Naive thymus-derived CD4-positive, alpha-beta T cell (primary cell): Measurements from ENCODE around the gene KLHL5. TPM values are rescaled to one million over a fixed set of nuclear protein-coding genes. Genes with fewer than 3 reads are reported as not detected.

Experiments used
- ATAC-seq: fragments of 150-1000 bp; cut with Tn5 transposase; 2 replicates; pipeline ENCODE4 v1.10.0; 2021; ENCODE audit warnings: mild to moderate bottlenecking, moderate library complexity
- CTCF ChIA-PET: fragments of 350-600 bp; sonication (Branson Sonifier 250); formaldehyde crosslinking; loops from one replicate; lab custom pipeline; 2021; ENCODE audit warnings: antibody characterized with exemption; lab: Charles Lee
- POLR2A ChIA-PET: fragments of 350-600 bp; sonication (Branson Sonifier 250); formaldehyde crosslinking; loops from one replicate; lab custom pipeline; 2021; ENCODE audit warnings: antibody characterized with exemption, inconsistent platforms; lab: Charles Lee
- DNase-seq, 9 donors: peaks; one replicate each; pipeline versions ENCODE4 v3.0.0 to v3.0.0-alpha.2; 2020 to 2022; ENCODE audit warnings: mixed read lengths in 1 of 9
- H3K27ac ChIP-seq: one replicate; pipeline ENCODE4 v1.7.0; 2013; ENCODE audit warnings: mild to moderate bottlenecking, low read depth, low read length, moderate library complexity
- H3K27me3 ChIP-seq, 2 donors: one replicate each; pipeline ENCODE4 v1.7.0; 2013; ENCODE audit warnings: low read length in 2 of 2, mild to moderate bottlenecking in 2 of 2, moderate library complexity in 2 of 2; ENCODE audit not compliant: control insufficient read depth in 2 of 2, insufficient read depth in 2 of 2
- H3K36me3 ChIP-seq, 3 experiments: 1 replicate in 2 of 3; 2 replicates in 1 of 3; pipeline ENCODE4 v1.7.0; 2013; ENCODE audit warnings: low read length in 3 of 3, mild to moderate bottlenecking in 3 of 3, moderate library complexity in 1 of 3; ENCODE audit not compliant: insufficient read depth in 3 of 3, control insufficient read depth in 2 of 3
- H3K4me1 ChIP-seq, 2 donors: one replicate each; pipeline ENCODE4 v1.7.0; 2013; ENCODE audit warnings: low read length in 2 of 2, mild to moderate bottlenecking in 2 of 2, moderate library complexity in 1 of 2; ENCODE audit not compliant: control insufficient read depth in 2 of 2, insufficient read depth in 2 of 2
- H3K4me3 ChIP-seq: 2 replicates; pipeline ENCODE4 v1.7.0; 2013; ENCODE audit warnings: mild to moderate bottlenecking, low read length
- H3K9me3 ChIP-seq, 3 experiments: 1 replicate in 2 of 3; 2 replicates in 1 of 3; pipeline ENCODE4 v1.7.0; 2013; ENCODE audit warnings: low read length in 3 of 3; ENCODE audit not compliant: control insufficient read depth in 2 of 3
- H3K27ac Mint-ChIP-seq, 9 donors: one replicate each; pipeline ENCODE4 v1.8.0; 2020 to 2022; ENCODE audit warnings: mixed read lengths in 9 of 9, mild to moderate bottlenecking in 8 of 9, moderate library complexity in 5 of 9, inconsistent platforms in 2 of 9
- H3K27me3 Mint-ChIP-seq, 5 donors: one replicate each; pipeline ENCODE4 v1.8.0; 2021 to 2022; ENCODE audit warnings: mixed read lengths in 5 of 5, mild to moderate bottlenecking in 1 of 5
- H3K36me3 Mint-ChIP-seq, 5 donors: one replicate each; pipeline ENCODE4 v1.8.0; 2020 to 2022; ENCODE audit warnings: mixed read lengths in 5 of 5, mild to moderate bottlenecking in 3 of 5, inconsistent platforms in 1 of 5
- H3K4me1 Mint-ChIP-seq, 7 donors: one replicate each; pipeline ENCODE4 v1.8.0; 2020 to 2022; ENCODE audit warnings: mixed read lengths in 7 of 7, mild to moderate bottlenecking in 3 of 7, inconsistent platforms in 1 of 7
- H3K4me3 Mint-ChIP-seq, 10 donors: one replicate each; pipeline ENCODE4 v1.8.0; 2020 to 2022; ENCODE audit warnings: mild to moderate bottlenecking in 10 of 10, mixed read lengths in 10 of 10, moderate library complexity in 6 of 10, inconsistent platforms in 2 of 10
- H3K9me3 Mint-ChIP-seq, 11 donors: one replicate each; pipeline ENCODE4 v1.8.0; 2020 to 2022; ENCODE audit warnings: mixed read lengths in 11 of 11, mild to moderate bottlenecking in 4 of 11, inconsistent platforms in 1 of 11, moderate library complexity in 1 of 11
- intact Hi-C, 2 donors: fragments of 100-400 bp; cut with micrococcal nuclease; formaldehyde crosslinking; loops; one replicate each; pipeline ENCODE4 v1.15.1; 2023
- polyA plus RNA-seq, 2 donors: library from polyadenylated mRNA; unstranded; fragments of 300-500 nt; fragmentation: Illumina TruSeq; gene quantifications; one replicate each; pipeline ENCODE4 v1.2.3, GENCODE V29; 2021
- total RNA-seq, 6 experiments: library from RNA in 5 of 6; stranded (reverse) in 5 of 6; gene quantifications; 1 replicate in 5 of 6; 2 replicates in 1 of 6; pipeline ENCODE4 v1.2.3 and lab custom pipeline; 2021 to 2026

The KLHL5 gene
- total and polyA plus RNA-seq, 7 experiments from 2014 or later = 8.7 to 56.7 (median 25.6) TPM

GRCh38 chr4:39170301-39170700 is 108.3 kb downstream of the KLHL5 start:
- Histone ChIP-seq H3K9me3 (no peaks in the 10 kb centered on the region), H3K27ac (no peak overlapping the region), H3K27me3 (no peaks in the 10 kb centered on the region), H3K4me3 (no peak overlapping the region), H3K36me3 (no peaks in the 10 kb centered on the region), H3K4me1 (no peaks in the 10 kb centered on the region)
- Mint-ChIP-seq H3K9me3 (peaks cover 0 to 7% (median 6%) of the 10 kb centered on the region in 11 donors), H3K36me3 (peaks cover 0 to 6% (median 4%) of the 10 kb centered on the region in 5 donors), H3K4me1 (peaks cover 0 to 5% (median under 1%) of the 10 kb centered on the region in 7 donors), H3K27ac (no peak overlapping the region), H3K27me3 (peaks cover 0 to 47% (median 4%) of the 10 kb centered on the region in 5 donors), H3K4me3 (no peak overlapping the region)
- intact Hi-C loops = no loop called here
- ATAC-seq (no peak), DNase-seq (no peak)
- POLR2A ChIA-PET = no interaction called here
- CTCF ChIA-PET = no interaction called here

Other genes with a start within 250 kb of the KLHL5 start
- 1 to 10 TPM in 4 of 5 experiments, under 1 TPM in 1; 1.00 to 8.8 (median 1.9) TPM for gene TLR6, start 205.4 kb upstream of the KLHL5 start, total RNA-seq
- not detected for gene TLR6, start 205.4 kb upstream of the KLHL5 start, polyA plus RNA-seq
- under 1 TPM in 3 of 5 experiments, not detected in 2; 0.56 to 0.83 (median 0.64) TPM for gene FAM114A1, start 194.4 kb upstream of the KLHL5 start, total RNA-seq
- gene FAM114A1, start 194.4 kb upstream of the KLHL5 start, polyA plus RNA-seq = not detected
- gene TMEM156, start 29.8 kb upstream of the KLHL5 start, total RNA-seq = 10 to 100 TPM in 2 of 5 experiments, 1 to 10 TPM in 3; 8.6 to 36.4 (median 9.4) TPM
- 10 to 100 TPM; 16.6 to 37.0 TPM for gene TMEM156, start 29.8 kb upstream of the KLHL5 start, polyA plus RNA-seq
- 10 to 100 TPM; 14.0 to 44.3 (median 15.4) TPM for gene WDR19, start 120.3 kb downstream of the KLHL5 start, total RNA-seq
- gene WDR19, start 120.3 kb downstream of the KLHL5 start, polyA plus RNA-seq = 1 to 10 TPM; 5.3 to 7.6 TPM